HG02884 (cell line): Measurements from ENCODE around the gene PCDHGA2.
"Not testable (repeated sequence)": the region's sequence is repeated elsewhere in the genome, so short reads cannot be mapped to it uniquely, and the experiment has no call there.

Source experiments
- ATAC-seq: cut with Tn5 transposase; IDR thresholded peaks from one replicate; pipeline ENCODE4 v1.9.1; 2021; ENCODE audit warnings: mild to moderate bottlenecking, moderate library complexity; ENCODE audit not compliant: unreplicated experiment

The PCDHGA2 gene

GRCh38 chr5:141375444-141376155 lies 37.0 kb downstream of the PCDHGA2 start:
- ATAC-seq, result not testable (repeated sequence)

- ATAC-seq, result no peak
Observed at GRCh38 chr5:141382469-141383294, 44.1 kb downstream of the PCDHGA2 start, which contains the start of gene PCDHGA7. PCDHGA7 (plus strand) TSS chr5:141382742; CDS start chr5:141382900, 158 bp downstream.

- ATAC-seq, result no peak
Observed at GRCh38 chr5:141383345-141383744, 44.8 kb downstream of the PCDHGA2 start.

- no peak for ATAC-seq
Observed at GRCh38 chr5:141384471-141385267, 46.1 kb downstream of the PCDHGA2 start.

- peak; percentile 95 for ATAC-seq
Observed at GRCh38 chr5:141387557-141388311, 49.2 kb downstream of the PCDHGA2 start, which contains the start of gene PCDHGB4. PCDHGB4 (plus strand) TSS chr5:141387698; CDS start chr5:141387885, 187 bp downstream.

GRCh38 chr5:141388661-141389060 lies 50.1 kb downstream of the PCDHGA2 start:
- no peak for ATAC-seq

GRCh38 chr5:141389153-141390042 lies 50.8 kb downstream of the PCDHGA2 start:
- ATAC-seq, result no peak

GRCh38 chr5:141392429-141393198 lies 54.1 kb downstream of the PCDHGA2 start, which contains the start of gene PCDHGA8:
PCDHGA8 (plus strand) TSS chr5:141392633; CDS start chr5:141392814, 181 bp downstream.
- ATAC-seq, result no peak
